SK-N-SH (cell line): Measurements from ENCODE around the gene SLC7A14. TPM values are rescaled to one million over a fixed set of nuclear protein-coding genes. Genes with fewer than 3 reads are reported as not detected.

Experiments used
- CTCF ChIA-PET: fragments of 300-600, 350-600 bp; formaldehyde crosslinking; extraction: SDS; loops from one replicate; lab custom pipeline; 2021; lab: Yijun Ruan, JAX
- POLR2A ChIA-PET: fragments of 350-600 bp; sonication (Branson Sonifier 250); formaldehyde crosslinking; extraction: SDS; loops from one replicate; lab custom pipeline; 2020; ENCODE audit warnings: antibody characterized with exemption, inconsistent platforms; lab: Yijun Ruan, JAX
- DNase-seq: peaks from one replicate; pipeline ENCODE4 v3.0.0; 2012
- H2AFZ ChIP-seq: fragments of 200-600 bp; sonication (generic); 2 replicates; pipeline ENCODE4 v1.8.1; 2016; ENCODE audit warnings: antibody characterized with exemption, mild to moderate bottlenecking, low read depth
- H3F3A ChIP-seq: fragments of 200-600 bp; sonication (generic); replicated peaks from 2 replicates; pipeline ENCODE3; 2016; ENCODE audit warnings: antibody characterized with exemption, mild to moderate bottlenecking; ENCODE audit not compliant: insufficient read depth
- H3K27ac ChIP-seq, 2 experiments: fragments of 200-500 bp in 1 of 2; fragments of 200-600 bp in 1 of 2; sonication (Bioruptor generic) in 1 of 2; sonication (generic), shearing (Covaris generic) in 1 of 2; 2 replicates each; pipeline versions ENCODE4 v1.5.1 to v1.6.1; 2014 to 2016; ENCODE audit warnings: low read depth in 2 of 2, inconsistent platforms in 1 of 2, low read length in 1 of 2, mild to moderate bottlenecking in 1 of 2, mixed read lengths in 1 of 2
- H3K27me3 ChIP-seq: fragments of 200-600 bp; sonication (generic), shearing (Covaris generic); 2 replicates; pipeline ENCODE4 v1.6.1; 2016; ENCODE audit warnings: mixed run types; ENCODE audit not compliant: insufficient read depth
- H3K36me3 ChIP-seq, 2 experiments: fragments of 200-500 bp in 1 of 2; fragments of 200-600 bp in 1 of 2; sonication (Bioruptor generic) in 1 of 2; sonication (generic) in 1 of 2; replicated peaks in 1 of 2; 2 replicates each; pipeline versions ENCODE3 to v1.5.1; 2014 to 2016; ENCODE audit warnings: low read length in 1 of 2, mild to moderate bottlenecking in 1 of 2; ENCODE audit not compliant: insufficient read depth in 2 of 2, control insufficient read depth in 1 of 2
- H3K4me1 ChIP-seq, 2 experiments: fragments of 200-500 bp in 1 of 2; fragments of 200-600 bp in 1 of 2; sonication (Bioruptor generic) in 1 of 2; sonication (generic), shearing (Covaris generic) in 1 of 2; 2 replicates each; pipeline versions ENCODE4 v1.5.1 to v1.6.1; 2014 to 2016; ENCODE audit warnings: low read depth in 1 of 2, low read length in 1 of 2, mixed run types in 1 of 2; ENCODE audit not compliant: insufficient read depth in 2 of 2, control insufficient read depth in 1 of 2
- H3K4me2 ChIP-seq: fragments of 200-600 bp; sonication (generic), shearing (Covaris generic); 2 replicates; pipeline ENCODE4 v1.6.1; 2017; ENCODE audit warnings: mixed run types
- H3K4me3 ChIP-seq, 2 experiments: fragments of 200-500 bp in 1 of 2; fragments of 200-600 bp in 1 of 2; sonication (Bioruptor generic) in 1 of 2; sonication (generic), shearing (Covaris generic) in 1 of 2; 2 replicates each; pipeline versions ENCODE4 v1.5.1 to v1.8.1; 2014 to 2016; ENCODE audit warnings: low read depth in 2 of 2, inconsistent platforms in 1 of 2, low read length in 1 of 2, mild to moderate bottlenecking in 1 of 2, mixed read lengths in 1 of 2, moderate library complexity in 1 of 2
- H3K79me2 ChIP-seq: fragments of 200-600 bp; sonication (generic); 2 replicates; pipeline ENCODE4 v1.8.1; 2017; ENCODE audit warnings: mild to moderate bottlenecking; ENCODE audit not compliant: insufficient read depth
- H3K9ac ChIP-seq: fragments of 200-600 bp; sonication (generic); 2 replicates; pipeline ENCODE4 v1.6.1; 2017; ENCODE audit warnings: mixed run types
- H3K9me2 ChIP-seq: fragments of 200-600 bp; sonication (generic); 2 replicates; pipeline ENCODE4 v1.6.1; 2017; ENCODE audit warnings: mixed run types
- H3K9me3 ChIP-seq: fragments of 200-600 bp; sonication (generic); 2 replicates; pipeline ENCODE4 v1.6.1; 2017; ENCODE audit warnings: mixed run types, mild to moderate bottlenecking, moderate library complexity
- H4K20me1 ChIP-seq: fragments of 200-600 bp; sonication (generic); 2 replicates; pipeline ENCODE4 v1.6.1; 2017; ENCODE audit warnings: mild to moderate bottlenecking, mixed run types; ENCODE audit not compliant: insufficient read depth
- CHD2 ChIP-seq: fragments of 150-350 bp; IDR thresholded peaks from 2 replicates; pipeline ENCODE4 v1.6.1; 2018; ENCODE audit warnings: low read length; ENCODE audit not compliant: partially characterized antibody
- ELF1 ChIP-seq: IDR thresholded peaks from 2 replicates; pipeline ENCODE4 v1.4.0; 2012
- FOSL2 ChIP-seq: IDR thresholded peaks from 2 replicates; pipeline ENCODE4 v1.4.0; 2012; ENCODE audit warnings: low read depth, mild to moderate bottlenecking, moderate library complexity, borderline replicate concordance
- GATA2 ChIP-seq: sonication (generic); formaldehyde crosslinking; IDR thresholded peaks from 2 replicates; pipeline ENCODE4 v1.5.0; 2020; ENCODE audit warnings: mild to moderate bottlenecking, missing genetic modification reagents
- JUND ChIP-seq: IDR thresholded peaks from 2 replicates; pipeline ENCODE4 v1.4.0; 2012
- NFIC ChIP-seq: IDR thresholded peaks from 2 replicates; pipeline ENCODE4 v1.4.0; 2012; ENCODE audit warnings: borderline replicate concordance
- NRF1 ChIP-seq: IDR thresholded peaks from 2 replicates; pipeline ENCODE4 v1.6.1; 2012; ENCODE audit warnings: low read depth, mild to moderate bottlenecking, low read length
- RAD21 ChIP-seq: IDR thresholded peaks from 2 replicates; pipeline ENCODE4 v1.6.1; 2012; ENCODE audit warnings: mild to moderate bottlenecking, low read length
- RCOR1 ChIP-seq: fragments of 150-350 bp; IDR thresholded peaks from 2 replicates; pipeline ENCODE4 v1.6.1; 2017; ENCODE audit warnings: antibody characterized with exemption, low read length
- RFX5 ChIP-seq: IDR thresholded peaks from 2 replicates; pipeline ENCODE4 v1.6.1; 2012; ENCODE audit warnings: mild to moderate bottlenecking, improper control_type of control experiment, low read length
- RXRA ChIP-seq: IDR thresholded peaks from 2 replicates; pipeline ENCODE4 v1.4.0; 2012; ENCODE audit warnings: low read depth, mild to moderate bottlenecking, borderline replicate concordance
- SIN3A ChIP-seq: IDR thresholded peaks from 2 replicates; pipeline ENCODE4 v1.6.1; 2012; ENCODE audit warnings: low read depth, mild to moderate bottlenecking, low read length, moderate library complexity, borderline replicate concordance
- TAF1 ChIP-seq: IDR thresholded peaks from 2 replicates; pipeline ENCODE4 v1.6.1; 2012; ENCODE audit warnings: low read depth, mild to moderate bottlenecking, low read length, moderate library complexity, borderline replicate concordance
- TCF12 ChIP-seq: IDR thresholded peaks from 2 replicates; pipeline ENCODE4 v1.4.0; 2012
- YY1 ChIP-seq: IDR thresholded peaks from 2 replicates; pipeline ENCODE4 v1.4.0; 2012; ENCODE audit warnings: low read depth, mild to moderate bottlenecking
- WGBS: methylation state at CpG from one replicate; pipeline ENCODE4 v1.1.6; 2017; ENCODE audit warnings: low lambda C conversion rate; 5-methylcytosine and 5-hydroxymethylcytosine counted together
- polyA plus RNA-seq, 3 experiments: library from polyadenylated mRNA; depleted of rRNA; stranded (reverse); fragments of >200 nt; gene quantifications; 2 replicates each; pipeline ENCODE4 v1.2.3, GENCODE V29; 2012
- TF ChIP-seq, protein P1 (sequence below): fragments of 150-350 bp; IDR thresholded peaks from 2 replicates; pipeline ENCODE4 v1.6.1; 2016; ENCODE audit warnings: mild to moderate bottlenecking, low read depth, low read length
- TF ChIP-seq, protein P2 (sequence below): fragments of 200-600 bp; sonication (generic); IDR thresholded peaks from 2 replicates; pipeline ENCODE4 v1.6.1; 2017; ENCODE audit warnings: antibody characterized with exemption, mild to moderate bottlenecking, moderate library complexity
- TF ChIP-seq, protein P3 (sequence below): IDR thresholded peaks from 2 replicates; pipeline ENCODE4 v1.4.0; 2012; ENCODE audit warnings: low read depth
- TF ChIP-seq, protein P4 (sequence below): IDR thresholded peaks from 2 replicates; pipeline ENCODE4 v1.4.0; 2012; ENCODE audit warnings: low read depth, borderline replicate concordance

The SLC7A14 gene
- polyA plus RNA-seq, 1 of the 3 experiments (the other 2 are of a cell fraction) = 2.5 TPM

DNA sequence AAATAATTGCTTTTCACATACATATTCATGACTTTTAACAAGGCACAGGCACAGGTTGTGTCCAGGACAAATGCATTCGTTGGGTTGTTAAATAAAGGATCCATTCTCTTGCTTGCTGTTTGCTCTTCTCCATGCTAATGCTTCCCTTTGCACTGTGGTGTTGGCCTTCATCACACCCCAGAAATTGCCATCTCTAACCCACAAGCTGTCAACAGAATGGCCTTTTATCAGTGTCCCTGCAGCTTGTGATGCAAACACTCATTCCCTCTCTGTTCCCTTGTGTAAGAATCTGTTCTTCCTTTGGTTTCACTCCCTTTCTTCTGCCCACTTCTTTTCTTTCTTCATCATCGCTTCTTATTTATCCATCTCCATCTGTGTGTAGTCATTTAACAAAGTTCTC lies 72.2 kb downstream of the SLC7A14 start:
- TF ChIP-seq SIN3A = no peak
- no peak for TF ChIP-seq JUND
- TF ChIP-seq YY1 = no peak
- TF ChIP-seq ELF1 = no peak
- no peak for TF ChIP-seq RAD21
- no peak for TF ChIP-seq NRF1
- TF ChIP-seq FOSL2 = no peak
- TF ChIP-seq CHD2 = no peak
- TF ChIP-seq, protein P1, sequence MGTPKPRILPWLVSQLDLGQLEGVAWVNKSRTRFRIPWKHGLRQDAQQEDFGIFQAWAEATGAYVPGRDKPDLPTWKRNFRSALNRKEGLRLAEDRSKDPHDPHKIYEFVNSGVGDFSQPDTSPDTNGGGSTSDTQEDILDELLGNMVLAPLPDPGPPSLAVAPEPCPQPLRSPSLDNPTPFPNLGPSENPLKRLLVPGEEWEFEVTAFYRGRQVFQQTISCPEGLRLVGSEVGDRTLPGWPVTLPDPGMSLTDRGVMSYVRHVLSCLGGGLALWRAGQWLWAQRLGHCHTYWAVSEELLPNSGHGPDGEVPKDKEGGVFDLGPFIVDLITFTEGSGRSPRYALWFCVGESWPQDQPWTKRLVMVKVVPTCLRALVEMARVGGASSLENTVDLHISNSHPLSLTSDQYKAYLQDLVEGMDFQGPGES = no peak
- TF ChIP-seq TCF12 = no peak
- TF ChIP-seq RCOR1 = no peak
- no peak for TF ChIP-seq RFX5
- TF ChIP-seq GATA2 = no peak
- Histone ChIP-seq H3K27ac (no peak overlapping the region), H3K9me3 (no peaks in the 10 kb centered on the region), H3F3A (no peaks in the 10 kb centered on the region), H3K27me3 (no peaks in the 10 kb centered on the region), H3K4me3 (no peak overlapping the region), H2AFZ (no peak overlapping the region), H3K9me2 (no peaks in the 10 kb centered on the region), H3K4me1 (no peaks in the 10 kb centered on the region), H4K20me1 (no peaks in the 10 kb centered on the region), H3K4me2 (no peak overlapping the region), H3K79me2 (no peaks in the 10 kb centered on the region), H3K9ac (no peak overlapping the region), H3K36me3 (no peaks in the 10 kb centered on the region)
- DNase-seq = no peak
- 76% methylated on average over 2 of the region's 2 CpGs for WGBS
- CTCF ChIA-PET = no interaction called here
- POLR2A ChIA-PET = no interaction called here

DNA sequence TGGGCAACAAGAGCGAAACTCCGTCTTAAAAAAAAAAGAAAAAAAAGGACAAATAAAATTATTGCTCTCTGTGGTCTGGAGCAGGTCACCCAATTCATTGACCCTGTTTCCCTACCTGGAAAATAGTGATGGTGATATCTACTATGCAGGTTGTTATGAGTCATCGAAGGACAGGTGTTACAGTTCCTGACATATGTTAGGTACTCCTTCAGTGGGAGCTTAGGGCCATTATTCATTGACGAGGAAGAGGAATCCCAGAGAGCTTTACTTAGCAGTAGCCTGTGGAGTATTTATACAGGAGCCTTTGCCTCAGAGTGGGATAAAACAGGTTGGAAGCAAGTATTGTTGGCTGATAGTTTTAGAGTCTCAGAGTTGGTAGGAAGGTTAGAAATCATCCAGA lies 74.5 kb downstream of the SLC7A14 start:
- Histone ChIP-seq H3K79me2 (no peaks in the 10 kb centered on the region), H3K9ac (no peak overlapping the region), H3K4me2 (no peak overlapping the region), H3K27ac (no peak overlapping the region), H3K9me2 (no peaks in the 10 kb centered on the region), H3K36me3 (no peaks in the 10 kb centered on the region), H3F3A (no peaks in the 10 kb centered on the region), H2AFZ (no peak overlapping the region), H4K20me1 (no peaks in the 10 kb centered on the region)
- CTCF ChIA-PET = no interaction called here
- WGBS = 77% methylated on average over 4 of the region's 4 CpGs
- TF ChIP-seq TCF12 (no peak), GATA2 (no peak), NRF1 (no peak), CHD2 (no peak), TAF1 (no peak), FOSL2 (no peak), NFIC (no peak), RXRA (no peak), JUND (no peak)
- TF ChIP-seq, protein P1 = no peak
- TF ChIP-seq, protein P2, sequence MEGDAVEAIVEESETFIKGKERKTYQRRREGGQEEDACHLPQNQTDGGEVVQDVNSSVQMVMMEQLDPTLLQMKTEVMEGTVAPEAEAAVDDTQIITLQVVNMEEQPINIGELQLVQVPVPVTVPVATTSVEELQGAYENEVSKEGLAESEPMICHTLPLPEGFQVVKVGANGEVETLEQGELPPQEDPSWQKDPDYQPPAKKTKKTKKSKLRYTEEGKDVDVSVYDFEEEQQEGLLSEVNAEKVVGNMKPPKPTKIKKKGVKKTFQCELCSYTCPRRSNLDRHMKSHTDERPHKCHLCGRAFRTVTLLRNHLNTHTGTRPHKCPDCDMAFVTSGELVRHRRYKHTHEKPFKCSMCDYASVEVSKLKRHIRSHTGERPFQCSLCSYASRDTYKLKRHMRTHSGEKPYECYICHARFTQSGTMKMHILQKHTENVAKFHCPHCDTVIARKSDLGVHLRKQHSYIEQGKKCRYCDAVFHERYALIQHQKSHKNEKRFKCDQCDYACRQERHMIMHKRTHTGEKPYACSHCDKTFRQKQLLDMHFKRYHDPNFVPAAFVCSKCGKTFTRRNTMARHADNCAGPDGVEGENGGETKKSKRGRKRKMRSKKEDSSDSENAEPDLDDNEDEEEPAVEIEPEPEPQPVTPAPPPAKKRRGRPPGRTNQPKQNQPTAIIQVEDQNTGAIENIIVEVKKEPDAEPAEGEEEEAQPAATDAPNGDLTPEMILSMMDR = no peak
- TF ChIP-seq, protein P3, sequence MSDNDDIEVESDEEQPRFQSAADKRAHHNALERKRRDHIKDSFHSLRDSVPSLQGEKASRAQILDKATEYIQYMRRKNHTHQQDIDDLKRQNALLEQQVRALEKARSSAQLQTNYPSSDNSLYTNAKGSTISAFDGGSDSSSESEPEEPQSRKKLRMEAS = no peak
- TF ChIP-seq, protein P4, sequence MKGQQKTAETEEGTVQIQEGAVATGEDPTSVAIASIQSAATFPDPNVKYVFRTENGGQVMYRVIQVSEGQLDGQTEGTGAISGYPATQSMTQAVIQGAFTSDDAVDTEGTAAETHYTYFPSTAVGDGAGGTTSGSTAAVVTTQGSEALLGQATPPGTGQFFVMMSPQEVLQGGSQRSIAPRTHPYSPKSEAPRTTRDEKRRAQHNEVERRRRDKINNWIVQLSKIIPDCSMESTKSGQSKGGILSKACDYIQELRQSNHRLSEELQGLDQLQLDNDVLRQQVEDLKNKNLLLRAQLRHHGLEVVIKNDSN = no peak
- TF ChIP-seq, all 33 proteins: peak for 0
- H3K4me3 ChIP-seq = no peak overlapping the region
- no peak for DNase-seq
- peaks cover 0 to 6% of the 10 kb centered on the region in 2 experiments; a peak in 1 of 4 replicates for H3K4me1 ChIP-seq
- POLR2A ChIA-PET = no interaction called here
- H3K9me3 ChIP-seq = no peaks in the 10 kb centered on the region
- H3K27me3 ChIP-seq = no peaks in the 10 kb centered on the region
